Activated T-cell treated with anti-CD3 and anti-CD28 coated beads for 24 hours (primary cell): Measurements from ENCODE around the gene QRICH2.
A peak's percentile ranks its signal among the peaks of the same experiment; 100 is the strongest.
"Not testable (repeated sequence)": the region's sequence is repeated elsewhere in the genome, so short reads cannot be mapped to it uniquely, and the experiment has no call there.

ENCODE experiments used
- DNase-seq: peaks from one replicate; pipeline ENCODE4 v3.0.0-alpha.2; 2020; ENCODE audit warnings: low read depth

QRICH2 gene

GRCh38 chr17:76277300-76278267 is 30.5 kb downstream of the QRICH2 start:
- DNase-seq = no peak

GRCh38 chr17:76276461-76277299 is 31.4 kb downstream of the QRICH2 start:
- no peak for DNase-seq

- DNase-seq = no peak
Measured at GRCh38 chr17:76276069-76276431, 32.0 kb downstream of the QRICH2 start.

DNA sequence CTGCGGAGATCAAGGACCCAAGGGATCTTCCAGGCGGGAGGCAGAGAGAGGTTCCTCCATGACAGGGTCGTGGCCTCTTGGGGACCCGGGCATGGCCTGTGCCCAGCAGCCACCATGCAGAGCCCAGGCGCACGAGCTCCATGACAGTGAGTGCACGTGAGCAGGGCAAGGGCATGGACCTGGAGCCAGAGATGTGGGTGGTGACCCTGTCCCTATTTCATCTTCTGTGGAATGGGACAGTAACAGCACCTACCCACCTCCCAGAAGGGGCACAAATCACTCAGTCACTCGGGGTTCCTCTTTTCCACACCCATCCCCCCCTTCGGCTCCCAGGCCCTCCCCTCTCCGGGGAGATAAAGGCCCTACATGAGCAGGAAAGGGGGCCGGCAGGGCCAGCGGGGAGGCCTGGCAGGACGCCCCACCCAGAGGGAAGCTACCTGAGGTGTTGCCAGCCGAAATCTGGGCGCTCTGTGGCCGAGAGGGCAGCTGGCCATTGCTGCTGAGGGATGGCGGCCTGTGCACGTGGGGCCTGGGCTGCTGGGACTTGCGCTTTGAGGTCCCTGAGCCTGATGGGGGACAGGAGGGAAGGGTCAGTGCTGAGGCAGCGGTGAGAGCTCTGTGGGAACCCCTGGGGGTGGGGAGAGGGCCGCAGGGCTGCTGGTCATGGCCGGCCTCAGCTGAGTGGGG is 32.6 kb downstream of the QRICH2 start:
- DNase-seq = no peak

DNA sequence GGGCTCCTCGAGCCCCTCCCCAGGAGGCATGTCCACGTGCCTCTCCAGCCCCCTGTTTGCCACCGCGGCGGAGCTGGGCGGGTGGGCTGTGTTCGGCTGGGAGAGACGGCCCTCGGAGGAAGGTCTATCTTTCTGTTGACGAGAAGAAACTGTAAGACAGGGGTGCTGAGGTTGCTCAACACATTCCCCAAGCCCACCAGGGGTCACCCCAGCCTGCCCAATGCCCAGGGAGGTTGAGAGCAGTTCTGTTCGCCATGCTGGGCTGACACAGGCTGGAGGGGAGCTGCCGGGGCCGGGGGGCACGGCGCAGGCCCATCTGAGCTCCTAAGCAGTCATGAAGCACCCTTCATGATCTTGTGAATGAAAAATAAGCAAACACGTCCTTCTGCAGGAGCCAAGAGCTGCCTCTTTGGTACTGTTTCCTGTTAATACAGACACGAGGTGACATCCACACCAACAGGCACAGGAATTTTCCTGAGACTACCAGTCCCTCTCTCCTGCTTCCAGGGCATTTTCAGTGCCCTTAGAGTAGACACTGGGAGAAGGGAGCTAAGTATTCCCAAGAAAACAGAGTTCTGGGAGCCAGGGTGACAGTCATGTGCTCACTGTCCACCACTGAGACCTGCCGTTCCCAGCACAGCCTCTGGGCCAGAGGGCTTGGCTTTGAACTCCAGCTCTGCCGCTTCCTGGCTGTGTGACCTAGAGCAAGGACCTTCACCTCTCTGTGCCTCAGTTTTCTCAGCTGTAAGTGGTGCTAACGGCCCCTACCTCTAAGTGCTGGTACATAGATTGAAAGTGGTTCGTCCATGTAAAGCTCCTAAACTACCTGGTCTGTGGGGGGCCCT is 33.7 kb downstream of the QRICH2 start:
- DNase-seq = no peak

DNA sequence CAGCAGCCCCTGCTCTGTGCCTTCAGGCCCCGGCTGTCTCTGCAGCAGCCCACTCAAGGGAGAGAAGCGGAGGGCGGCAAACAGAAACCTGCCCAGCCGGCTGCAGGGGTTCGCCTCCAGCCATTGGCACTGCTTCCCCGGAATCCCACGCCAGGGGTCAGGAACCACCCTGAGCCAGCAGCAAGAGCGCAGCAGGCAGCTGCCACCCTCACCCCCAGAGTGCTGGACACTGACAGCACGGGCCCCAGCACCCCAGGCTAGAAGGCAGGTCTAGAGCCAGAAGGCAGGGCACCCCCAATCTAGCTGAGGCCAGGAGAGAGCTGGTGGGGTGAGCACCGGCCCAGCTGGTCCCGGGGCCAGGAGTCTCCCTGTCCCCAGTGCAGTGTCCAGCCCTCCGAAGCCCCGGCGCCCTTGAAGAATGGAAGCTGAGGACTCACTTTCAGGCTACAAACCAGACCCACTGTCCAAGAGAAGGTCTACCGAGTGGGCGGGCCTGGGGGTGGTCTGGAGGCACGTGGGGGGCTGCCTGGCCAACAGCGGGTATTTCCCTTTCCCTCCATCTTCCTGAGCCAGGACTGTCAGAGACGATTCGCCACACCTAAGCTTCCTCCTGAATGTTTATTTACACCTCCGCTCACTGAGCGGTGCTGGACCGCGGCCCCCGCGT is 34.5 kb downstream of the QRICH2 start:
- DNase-seq = no peak

DNA sequence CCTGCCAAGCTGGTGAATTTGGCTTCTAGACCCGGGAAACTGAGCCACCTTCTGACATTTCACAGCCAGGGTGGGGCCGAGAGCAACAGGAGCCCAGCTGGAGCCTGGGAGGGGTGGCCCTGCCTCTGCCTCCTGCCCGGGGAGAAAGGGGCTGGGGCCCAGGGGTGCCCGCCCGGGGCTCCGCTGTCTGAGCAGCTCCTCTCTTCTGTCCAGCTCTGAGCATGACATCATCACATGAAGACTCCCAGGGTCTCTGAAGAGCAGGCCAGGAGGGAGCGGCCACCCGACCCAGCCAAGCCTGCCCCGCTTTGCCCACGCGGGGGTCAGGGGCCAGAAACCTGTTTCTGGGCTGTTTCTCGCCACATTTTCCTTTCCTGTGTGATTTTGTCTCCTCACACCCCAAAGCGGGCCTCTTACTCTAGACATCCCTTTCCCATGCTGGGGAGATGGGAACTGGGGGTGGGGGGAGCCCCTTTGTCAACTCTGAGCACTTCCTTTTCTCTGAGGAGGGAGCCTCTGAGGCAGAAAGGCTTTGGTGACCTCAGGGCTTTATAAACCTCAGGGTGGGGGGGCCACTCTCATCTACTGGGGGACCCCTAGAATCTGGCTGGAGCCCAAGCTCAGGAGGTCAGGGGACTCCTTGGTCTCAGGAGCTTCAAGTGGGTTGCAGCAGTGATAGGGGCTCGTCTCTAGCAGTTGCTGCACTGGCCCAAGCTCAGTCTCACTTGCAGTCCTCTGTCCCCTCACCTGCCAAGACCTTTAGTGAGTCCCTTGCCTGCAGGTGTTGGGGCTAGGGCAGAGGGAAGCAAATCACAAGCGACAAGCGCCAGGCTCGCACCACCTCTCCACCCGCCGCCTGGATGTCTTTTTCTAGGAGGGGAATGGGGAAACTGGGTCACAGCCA is 35.3 kb downstream of the QRICH2 start:
- peak; percentile 66 for DNase-seq

DNA sequence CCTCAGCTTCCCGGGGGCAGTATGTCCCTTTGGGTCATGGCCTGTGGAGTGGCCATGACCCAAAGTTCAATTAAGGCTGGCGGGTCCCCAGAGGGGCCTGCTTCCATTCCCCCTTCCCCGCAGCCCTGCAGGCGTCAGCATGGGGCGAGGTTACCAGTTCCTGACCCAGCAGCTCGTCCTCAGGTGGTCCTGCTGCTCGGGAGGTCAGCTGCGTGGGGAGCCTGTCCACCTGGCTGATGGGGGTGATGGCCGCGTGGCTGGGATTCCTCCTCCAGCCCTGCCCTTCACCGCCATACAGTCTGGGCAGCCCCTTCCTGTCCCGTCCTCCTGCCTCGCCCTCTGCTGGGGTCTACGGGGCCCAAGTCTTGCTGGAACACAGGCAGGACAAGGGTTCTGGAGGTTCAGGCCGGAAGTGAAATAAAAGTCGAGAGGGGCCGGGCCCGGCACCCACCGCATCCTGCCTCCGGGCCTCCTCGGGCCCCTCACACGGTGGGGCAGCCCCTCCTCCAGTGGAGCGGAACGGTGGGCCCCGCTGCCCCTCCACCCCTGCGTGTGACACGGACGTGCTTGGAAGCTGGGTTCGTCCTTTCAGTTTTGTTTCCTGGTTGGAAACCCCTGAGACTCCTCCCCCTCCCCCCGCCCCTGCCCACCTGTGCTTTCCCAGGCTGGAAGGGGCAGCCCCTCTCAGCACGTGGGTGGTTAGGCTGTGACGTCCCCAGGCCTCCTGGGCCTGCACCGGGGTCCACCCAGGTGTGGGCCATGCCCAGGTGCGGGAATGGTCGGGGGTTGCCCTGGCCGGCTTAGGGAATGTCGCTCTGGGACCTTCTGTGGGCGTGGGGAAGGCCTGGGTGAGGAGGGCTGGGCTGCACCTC is 36.2 kb downstream of the QRICH2 start:
- peak; percentile 84 for DNase-seq

DNA sequence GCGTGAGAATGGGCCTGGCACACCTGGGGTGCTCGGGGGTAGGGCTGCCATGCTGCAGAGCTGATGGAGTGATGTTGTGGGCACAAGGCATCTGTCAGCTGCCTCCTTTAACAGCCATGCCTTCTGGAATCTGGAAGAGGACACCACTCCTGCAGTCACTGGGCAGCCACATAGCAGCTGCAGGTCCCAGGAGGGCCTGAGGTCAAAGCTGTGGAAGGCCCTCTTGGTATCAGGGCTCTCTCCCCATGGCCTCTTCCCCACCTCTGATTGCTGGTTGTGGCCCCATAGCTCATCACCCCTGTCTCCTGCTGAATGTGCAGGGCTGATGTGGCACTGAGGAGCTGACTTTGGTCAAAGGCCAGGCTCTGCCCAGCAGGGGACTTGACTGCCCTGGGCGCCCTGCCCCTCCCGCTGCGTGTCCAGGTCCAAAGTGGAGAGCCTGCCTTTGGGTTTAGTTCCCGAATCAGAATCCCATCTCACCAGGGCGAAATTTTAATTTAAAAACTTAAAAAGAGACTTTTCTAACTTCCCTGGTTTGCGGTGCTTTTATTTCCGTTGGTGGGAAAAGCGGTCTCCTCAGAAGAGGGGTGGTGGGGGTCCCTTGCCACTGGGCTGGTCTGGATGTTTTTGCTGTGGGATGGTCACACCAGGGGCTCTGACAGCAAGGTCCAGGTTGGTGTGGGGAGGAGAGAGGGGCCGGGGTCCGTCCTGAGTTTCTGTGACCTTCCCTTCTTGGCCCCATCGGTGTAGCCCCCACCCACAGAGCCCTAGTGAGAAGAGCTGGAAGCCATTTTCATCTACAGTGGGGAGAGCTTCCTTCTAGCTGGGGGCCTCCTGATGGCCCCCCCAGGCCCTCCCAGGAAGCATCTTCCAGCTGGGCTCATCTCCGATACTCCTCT is 37.1 kb downstream of the QRICH2 start:
- no peak for DNase-seq

GRCh38 chr17:76270127-76270592 is 37.9 kb downstream of the QRICH2 start:
- DNase-seq = no peak

- DNase-seq = no peak
Measured at GRCh38 chr17:76268991-76269981, 38.8 kb downstream of the QRICH2 start.

- peak; percentile 75 for DNase-seq
Measured at GRCh38 chr17:76268015-76268749, 39.9 kb downstream of the QRICH2 start.

DNA sequence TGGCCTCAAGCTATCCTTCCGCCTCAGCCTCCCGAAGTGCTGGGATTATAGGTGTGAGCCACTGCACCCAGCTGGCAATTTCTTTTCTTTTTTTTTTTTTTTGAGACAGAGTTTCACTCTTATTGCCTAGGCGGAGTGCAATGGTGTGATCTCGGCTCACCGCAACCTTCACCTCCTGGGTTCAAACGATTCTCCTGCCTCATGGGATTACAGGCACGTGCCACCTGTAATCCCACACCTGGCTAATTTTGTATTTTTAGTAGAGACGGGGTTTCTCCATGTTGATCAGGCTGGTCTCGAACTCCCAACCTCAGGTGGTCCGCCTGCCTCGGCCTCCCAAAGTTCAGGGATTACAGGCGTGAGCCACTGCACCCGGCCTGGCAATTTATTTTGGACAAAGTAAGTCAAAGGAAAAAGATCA is 40.5 kb downstream of the QRICH2 start:
- DNase-seq = not testable (repeated sequence)

DNA sequence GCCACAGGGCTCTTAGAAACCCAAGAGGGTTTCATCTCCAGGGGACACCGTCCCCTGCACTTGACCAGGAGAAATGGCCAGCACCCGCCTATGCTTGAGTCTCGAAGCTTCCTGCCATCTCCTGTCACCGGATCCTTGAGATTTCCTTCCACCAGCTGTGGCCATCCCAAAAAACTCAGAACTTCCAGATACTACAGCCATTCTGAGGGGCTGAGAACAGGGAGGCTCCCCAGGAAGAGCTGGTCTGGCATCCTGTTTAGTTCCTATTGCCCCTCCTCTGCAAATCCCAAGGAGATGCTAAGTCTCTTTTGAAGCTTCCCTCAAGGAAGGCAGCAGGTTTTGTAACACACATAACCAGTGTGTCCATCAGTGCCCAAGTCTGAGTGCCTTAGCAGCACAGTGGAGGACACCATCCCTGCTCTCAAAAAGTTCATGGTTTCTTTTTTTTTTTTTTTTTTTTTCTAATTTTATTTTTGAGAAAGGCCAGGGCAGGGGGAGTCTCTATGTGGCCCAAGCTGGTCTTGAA is 41.0 kb downstream of the QRICH2 start:
- DNase-seq = no peak

DNA sequence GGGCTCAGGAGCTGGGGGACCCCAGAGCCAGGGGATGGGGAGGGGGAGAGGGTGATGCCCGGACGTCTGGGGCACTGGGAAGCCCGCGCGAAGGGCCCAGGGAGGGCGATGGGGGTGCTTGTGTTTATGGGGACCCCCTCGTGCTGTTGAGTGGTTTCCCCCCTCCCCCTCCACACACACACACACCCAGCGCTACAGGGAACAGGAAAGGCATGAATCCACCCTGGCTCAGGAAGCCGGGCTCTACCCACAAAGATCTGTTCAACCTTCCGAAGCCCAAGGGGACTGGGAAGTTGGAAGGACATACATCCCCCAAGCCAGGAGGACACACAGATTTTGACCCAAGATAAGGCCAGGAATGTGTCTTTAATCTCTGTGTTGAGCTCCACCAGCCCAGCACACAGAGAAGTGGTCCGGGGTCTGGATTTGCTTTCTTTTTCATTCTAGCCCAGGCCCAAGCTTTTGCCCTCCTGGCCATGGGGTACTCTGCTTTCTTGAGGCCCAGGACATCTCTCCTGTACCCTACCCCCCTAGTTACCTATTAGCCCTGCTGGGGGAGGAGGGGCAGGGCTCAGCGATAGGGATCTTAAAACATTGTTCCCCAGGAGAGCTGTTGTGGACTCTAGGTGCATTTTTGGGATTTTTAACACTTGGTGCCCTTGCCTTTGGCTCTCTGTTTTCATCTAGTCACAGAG is 41.7 kb downstream of the QRICH2 start:
- no peak for DNase-seq
